Measurements from ENCODE around the gene ANK2.

Gene ANK2

DNA sequence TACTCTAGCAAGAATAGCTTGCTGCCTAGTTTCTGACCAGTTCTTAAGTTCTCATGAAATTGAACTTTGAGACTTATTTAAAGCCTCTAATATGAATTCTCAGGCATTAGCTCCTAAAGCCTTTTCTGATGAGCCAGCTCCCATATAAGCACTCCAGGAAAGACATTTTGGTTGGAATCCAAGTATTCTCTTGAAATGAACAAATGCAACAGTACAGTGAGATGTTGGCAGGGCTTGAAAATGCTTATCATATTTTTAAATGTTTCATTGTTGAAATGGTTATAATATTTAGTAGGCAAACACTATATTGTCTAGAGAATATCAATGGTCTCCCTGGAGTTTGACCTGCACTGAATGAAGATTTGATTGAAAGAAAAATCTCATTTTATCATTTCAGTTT, 240.3 kb downstream of the ANK2 start:
- no peak overlapping the region for H3K27ac Mint-ChIP-seq
- H3K4me1 Mint-ChIP-seq = no peaks in the 10 kb centered on the region
- H3K4me3 Mint-ChIP-seq = no peak overlapping the region
- no peaks in the 10 kb centered on the region for H3K36me3 Mint-ChIP-seq
- H3K9me3 Mint-ChIP-seq = no peaks in the 10 kb centered on the region
- no peaks in the 10 kb centered on the region for H3K27me3 Mint-ChIP-seq

GRCh38 chr4:113290666-113291065, 241.2 kb downstream of the ANK2 start:
- Mint-ChIP-seq H3K27ac (no peak overlapping the region), H3K27me3 (peaks cover 3% of the 10 kb centered on the region), H3K36me3 (no peaks in the 10 kb centered on the region), H3K9me3 (no peaks in the 10 kb centered on the region), H3K4me1 (no peaks in the 10 kb centered on the region), H3K4me3 (no peak overlapping the region)

- H3K27ac Mint-ChIP-seq = no peak overlapping the region
- H3K4me3 Mint-ChIP-seq = no peak overlapping the region
- no peaks in the 10 kb centered on the region for H3K9me3 Mint-ChIP-seq
- peaks cover 3% of the 10 kb centered on the region for H3K27me3 Mint-ChIP-seq
- H3K4me1 Mint-ChIP-seq = no peaks in the 10 kb centered on the region
- no peaks in the 10 kb centered on the region for H3K36me3 Mint-ChIP-seq
Measured at GRCh38 chr4:113292371-113293042, 243.1 kb downstream of the ANK2 start.

DNA sequence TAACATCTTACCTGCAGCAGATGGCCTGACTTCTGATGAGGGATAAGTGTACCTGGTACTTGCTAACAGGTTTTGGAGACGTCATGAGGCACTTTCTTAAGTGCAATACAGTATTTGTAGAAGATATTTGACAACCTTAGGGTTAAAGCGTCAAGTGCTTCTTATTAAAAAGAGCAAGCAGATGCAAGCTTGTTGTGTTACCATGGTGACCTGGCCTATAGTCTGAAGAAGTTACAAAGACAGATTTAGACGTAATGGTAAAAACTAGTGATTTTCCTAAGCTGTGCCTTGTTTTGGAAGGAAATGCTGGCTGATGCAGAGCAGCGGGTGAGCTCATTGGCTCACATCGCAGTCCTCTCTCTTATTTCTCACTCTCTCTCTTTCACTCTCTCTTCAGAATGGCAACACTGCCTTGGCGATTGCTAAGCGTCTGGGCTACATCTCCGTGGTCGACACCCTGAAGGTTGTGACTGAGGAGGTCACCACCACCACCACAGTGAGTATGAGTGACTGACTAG, 243.6 kb downstream of the ANK2 start:
- H3K36me3 Mint-ChIP-seq = no peaks in the 10 kb centered on the region
- H3K4me3 Mint-ChIP-seq = no peak overlapping the region
- no peaks in the 10 kb centered on the region for H3K4me1 Mint-ChIP-seq
- H3K27me3 Mint-ChIP-seq = peaks cover 3% of the 10 kb centered on the region
- no peaks in the 10 kb centered on the region for H3K9me3 Mint-ChIP-seq
- H3K27ac Mint-ChIP-seq = no peak overlapping the region

DNA sequence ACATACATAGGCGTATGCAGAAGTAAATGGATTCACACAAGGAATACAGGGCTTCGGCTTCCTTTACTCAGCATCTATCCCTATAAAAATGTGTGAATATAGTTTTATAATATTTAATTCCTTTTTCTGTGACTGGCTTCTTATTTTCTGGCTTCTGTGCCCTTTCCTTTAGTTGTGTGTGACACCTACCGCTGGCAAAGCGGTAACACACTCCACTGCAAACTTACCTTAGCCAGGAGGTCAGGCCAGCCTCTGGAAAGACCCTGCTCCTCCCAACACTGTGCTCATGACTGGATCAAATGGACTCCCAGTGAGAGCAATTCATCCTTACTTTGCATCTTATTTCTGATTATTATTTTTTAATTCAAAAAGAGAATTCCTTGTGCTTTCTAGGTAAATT, 244.2 kb downstream of the ANK2 start:
- no peak overlapping the region for H3K4me3 Mint-ChIP-seq
- no peaks in the 10 kb centered on the region for H3K4me1 Mint-ChIP-seq
- no peaks in the 10 kb centered on the region for H3K36me3 Mint-ChIP-seq
- H3K9me3 Mint-ChIP-seq = no peaks in the 10 kb centered on the region
- H3K27me3 Mint-ChIP-seq = peaks cover 3% of the 10 kb centered on the region
- H3K27ac Mint-ChIP-seq = no peak overlapping the region

DNA sequence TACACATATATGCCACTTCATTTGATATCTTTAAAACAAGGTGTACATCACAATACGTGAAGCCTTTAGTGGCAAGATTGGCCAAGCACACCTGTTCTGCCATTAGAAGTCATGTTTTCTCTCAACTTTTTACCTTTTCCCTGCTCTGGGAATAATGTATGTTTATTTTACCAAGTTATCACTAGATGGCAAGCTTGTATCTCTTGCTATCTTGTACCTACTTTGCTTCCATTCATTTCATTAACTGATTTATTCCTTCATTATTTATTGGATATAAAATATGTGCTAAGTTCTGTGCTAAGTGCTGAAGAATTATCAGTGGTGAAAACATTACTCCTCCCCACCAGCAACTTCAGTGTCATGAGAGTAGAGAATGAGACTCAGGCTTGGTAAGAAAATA, 245.5 kb downstream of the ANK2 start:
- no peaks in the 10 kb centered on the region for H3K36me3 Mint-ChIP-seq
- no peaks in the 10 kb centered on the region for H3K9me3 Mint-ChIP-seq
- no peak overlapping the region for H3K27ac Mint-ChIP-seq
- no peak overlapping the region for H3K4me3 Mint-ChIP-seq
- peaks cover 3% of the 10 kb centered on the region for H3K27me3 Mint-ChIP-seq
- no peaks in the 10 kb centered on the region for H3K4me1 Mint-ChIP-seq

- peaks cover 5% of the 10 kb centered on the region for H3K4me1 Mint-ChIP-seq
- H3K27ac Mint-ChIP-seq = no peak overlapping the region
- H3K36me3 Mint-ChIP-seq = no peaks in the 10 kb centered on the region
- no peak overlapping the region for H3K4me3 Mint-ChIP-seq
- H3K27me3 Mint-ChIP-seq = no peaks in the 10 kb centered on the region
- H3K9me3 Mint-ChIP-seq = no peaks in the 10 kb centered on the region
Measured at GRCh38 chr4:113300471-113300928, 251.0 kb downstream of the ANK2 start.

- H3K9me3 Mint-ChIP-seq = no peaks in the 10 kb centered on the region
- H3K27me3 Mint-ChIP-seq = no peaks in the 10 kb centered on the region
- H3K27ac Mint-ChIP-seq = no peak overlapping the region
- peaks cover 5% of the 10 kb centered on the region for H3K4me1 Mint-ChIP-seq
- no peaks in the 10 kb centered on the region for H3K36me3 Mint-ChIP-seq
- no peak overlapping the region for H3K4me3 Mint-ChIP-seq
Measured at GRCh38 chr4:113302051-113302450, 252.6 kb downstream of the ANK2 start.

- Mint-ChIP-seq H3K4me1 (peaks cover 5% of the 10 kb centered on the region), H3K27ac (no peak overlapping the region), H3K9me3 (no peaks in the 10 kb centered on the region), H3K4me3 (no peak overlapping the region), H3K27me3 (peaks cover under 1% of the 10 kb centered on the region), H3K36me3 (no peaks in the 10 kb centered on the region)
Measured at GRCh38 chr4:113303315-113303714, 253.9 kb downstream of the ANK2 start.

- no peaks in the 10 kb centered on the region for H3K4me1 Mint-ChIP-seq
- no peak overlapping the region for H3K27ac Mint-ChIP-seq
- H3K9me3 Mint-ChIP-seq = no peaks in the 10 kb centered on the region
- H3K4me3 Mint-ChIP-seq = no peak overlapping the region
- peaks cover 5% of the 10 kb centered on the region for H3K27me3 Mint-ChIP-seq
- no peaks in the 10 kb centered on the region for H3K36me3 Mint-ChIP-seq
Measured at GRCh38 chr4:113311047-113311446, 261.6 kb downstream of the ANK2 start.

DNA sequence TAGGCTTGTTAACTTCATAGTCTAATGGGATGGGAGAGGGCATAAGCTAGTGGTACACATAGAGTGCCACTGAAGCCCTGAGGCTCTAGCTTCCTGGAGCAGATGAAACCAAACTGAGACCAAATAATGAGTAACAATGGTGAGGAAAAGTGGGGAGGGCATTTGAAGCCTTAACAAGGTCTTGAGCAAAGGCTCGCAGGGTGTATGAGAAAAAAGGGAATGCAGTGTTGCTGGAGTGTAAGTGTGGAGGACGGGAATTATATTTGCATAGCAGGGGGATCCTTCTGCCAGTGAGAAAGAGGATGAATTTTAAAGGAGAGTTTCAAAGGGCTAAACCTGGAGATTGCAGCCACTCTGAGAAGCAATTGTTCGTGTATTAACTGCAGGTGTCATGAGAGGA, 263.1 kb downstream of the ANK2 start:
- H3K4me1 Mint-ChIP-seq = peaks cover 5% of the 10 kb centered on the region
- no peak overlapping the region for H3K4me3 Mint-ChIP-seq
- no peak overlapping the region for H3K27ac Mint-ChIP-seq
- no peaks in the 10 kb centered on the region for H3K36me3 Mint-ChIP-seq
- H3K9me3 Mint-ChIP-seq = no peaks in the 10 kb centered on the region
- H3K27me3 Mint-ChIP-seq = peaks cover 5% of the 10 kb centered on the region

GRCh38 chr4:113314426-113314825, 265.0 kb downstream of the ANK2 start:
- no peaks in the 10 kb centered on the region for H3K36me3 Mint-ChIP-seq
- H3K4me3 Mint-ChIP-seq = no peak overlapping the region
- H3K27me3 Mint-ChIP-seq = peaks cover 4% of the 10 kb centered on the region
- H3K4me1 Mint-ChIP-seq = peaks cover 5% of the 10 kb centered on the region
- no peaks in the 10 kb centered on the region for H3K9me3 Mint-ChIP-seq
- H3K27ac Mint-ChIP-seq = no peak overlapping the region

DNA sequence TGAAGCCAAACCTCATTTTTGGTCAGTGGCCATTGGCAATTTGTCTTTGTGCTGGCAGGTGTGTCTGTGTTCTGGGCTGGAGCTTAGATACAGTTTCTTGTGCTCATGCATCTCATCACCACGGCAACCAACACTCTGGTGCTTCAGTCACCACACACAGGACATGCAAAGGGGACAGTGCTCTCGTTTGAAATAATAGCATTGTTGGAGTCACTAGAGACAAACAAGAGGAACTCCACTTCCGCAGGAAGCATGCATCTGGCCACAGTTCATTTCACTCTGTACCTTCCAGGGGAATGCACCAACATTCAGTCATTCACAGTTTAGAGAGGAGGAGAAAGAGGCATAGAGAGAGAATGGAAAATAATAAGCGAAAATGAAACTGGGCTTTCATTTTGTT, 267.4 kb downstream of the ANK2 start:
- Mint-ChIP-seq H3K36me3 (no peaks in the 10 kb centered on the region), H3K9me3 (no peaks in the 10 kb centered on the region), H3K4me1 (peaks cover 5% of the 10 kb centered on the region), H3K27me3 (peaks cover 2% of the 10 kb centered on the region), H3K27ac (no peak overlapping the region), H3K4me3 (no peak overlapping the region)

DNA sequence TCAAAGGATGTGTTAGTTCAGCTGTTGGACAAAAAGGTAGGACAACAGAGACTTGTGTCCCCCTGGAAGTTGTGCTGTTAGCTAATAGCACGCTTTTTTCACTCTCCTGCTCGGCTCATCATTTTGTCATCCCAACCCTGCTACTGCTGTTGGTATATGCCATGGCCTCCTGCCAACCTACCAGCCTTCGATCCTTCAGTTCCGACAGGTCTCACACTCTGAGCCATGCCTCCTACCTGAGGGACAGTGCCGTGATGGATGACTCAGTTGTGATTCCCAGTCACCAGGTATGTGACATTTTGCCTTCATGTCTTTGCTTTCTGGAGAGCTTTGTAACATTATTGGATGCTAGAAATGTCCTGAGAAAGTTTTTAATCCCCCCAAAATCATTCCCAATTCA, 268.1 kb downstream of the ANK2 start:
- peaks cover 2% of the 10 kb centered on the region for H3K27me3 Mint-ChIP-seq
- H3K4me1 Mint-ChIP-seq = peaks cover 5% of the 10 kb centered on the region
- no peak overlapping the region for H3K4me3 Mint-ChIP-seq
- no peaks in the 10 kb centered on the region for H3K9me3 Mint-ChIP-seq
- H3K27ac Mint-ChIP-seq = no peak overlapping the region
- H3K36me3 Mint-ChIP-seq = no peaks in the 10 kb centered on the region

- H3K4me1 Mint-ChIP-seq = no peaks in the 10 kb centered on the region
- no peaks in the 10 kb centered on the region for H3K9me3 Mint-ChIP-seq
- H3K4me3 Mint-ChIP-seq = no peak overlapping the region
- H3K27ac Mint-ChIP-seq = no peak overlapping the region
- peaks cover 2% of the 10 kb centered on the region for H3K27me3 Mint-ChIP-seq
- H3K36me3 Mint-ChIP-seq = no peaks in the 10 kb centered on the region
Measured at GRCh38 chr4:113322736-113323135, 273.3 kb downstream of the ANK2 start.

DNA sequence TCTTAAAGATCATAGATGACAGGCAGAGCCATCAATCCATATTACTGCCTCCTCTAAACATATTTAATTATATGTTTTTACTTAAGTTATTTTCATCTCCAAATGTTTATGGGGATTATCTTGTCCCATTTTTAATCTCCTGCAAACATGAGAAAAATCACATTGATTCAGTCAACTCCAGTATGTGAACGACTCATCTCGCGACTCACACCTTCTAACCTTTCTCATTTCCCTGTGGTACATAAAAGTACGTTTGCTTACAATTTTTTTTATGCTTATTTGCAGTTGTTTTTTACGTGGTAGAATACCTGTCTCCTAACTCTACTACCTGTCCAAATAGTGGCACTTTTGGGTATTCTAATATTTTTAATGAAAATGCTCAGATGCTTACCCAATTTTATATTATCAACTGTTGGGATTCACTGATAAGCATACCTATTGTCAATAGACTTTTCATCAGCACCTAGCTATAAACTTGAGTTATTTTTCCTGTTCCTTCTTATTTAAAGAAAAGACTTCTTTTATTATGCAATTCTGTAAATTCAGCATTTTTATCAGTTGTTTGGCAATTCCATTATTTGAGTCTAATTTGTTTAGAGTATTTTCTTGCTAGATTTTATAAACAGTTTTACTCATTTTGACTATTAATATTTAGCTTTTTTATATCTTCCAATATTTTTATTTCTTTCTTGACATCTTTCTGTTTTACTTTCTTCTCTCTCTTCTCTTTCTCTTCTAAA, 276.6 kb downstream of the ANK2 start:
- H3K36me3 Mint-ChIP-seq = no peaks in the 10 kb centered on the region
- no peaks in the 10 kb centered on the region for H3K4me1 Mint-ChIP-seq
- no peak overlapping the region for H3K27ac Mint-ChIP-seq
- H3K4me3 Mint-ChIP-seq = no peak overlapping the region
- peaks cover 2% of the 10 kb centered on the region for H3K27me3 Mint-ChIP-seq
- H3K9me3 Mint-ChIP-seq = no peaks in the 10 kb centered on the region

Data from activated naive CD4-positive, alpha-beta T cell treated with anti-CD3 and anti-CD28 coated beads, Interleukin-2, amount 50 U/mL, for 24 hours (primary cell).